ENCODE results near the gene PIK3R5.

PIK3R5 gene

DNA sequence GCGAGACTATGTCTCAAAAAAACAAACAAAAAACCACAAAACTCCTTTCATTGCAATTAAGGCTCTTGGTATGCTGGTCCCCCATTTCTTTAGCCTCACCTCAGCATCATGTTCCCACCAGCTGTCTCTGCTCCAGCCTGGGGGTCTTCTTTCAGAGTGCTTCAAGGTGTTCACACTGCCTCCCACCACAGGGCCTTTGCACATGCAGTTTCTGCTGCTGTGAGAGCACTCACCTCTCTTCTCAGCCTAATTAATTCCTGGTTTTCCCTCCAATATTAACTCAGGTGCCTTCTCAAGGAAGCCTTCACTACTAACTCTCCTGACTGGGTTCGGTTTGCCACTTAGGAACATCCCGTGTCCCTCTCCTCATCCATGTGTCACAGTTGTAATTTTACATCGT is 82.2 kb downstream of the PIK3R5 start:
- TF ChIP-seq GATA3 (IDR thresholded peaks at IDR 0.05; ENCODE audit: low read depth, low read length), result no peak
- no peak for TF ChIP-seq GATA2 (IDR thresholded peaks at IDR 0.05; ENCODE audit: low read depth, low read length)

DNA sequence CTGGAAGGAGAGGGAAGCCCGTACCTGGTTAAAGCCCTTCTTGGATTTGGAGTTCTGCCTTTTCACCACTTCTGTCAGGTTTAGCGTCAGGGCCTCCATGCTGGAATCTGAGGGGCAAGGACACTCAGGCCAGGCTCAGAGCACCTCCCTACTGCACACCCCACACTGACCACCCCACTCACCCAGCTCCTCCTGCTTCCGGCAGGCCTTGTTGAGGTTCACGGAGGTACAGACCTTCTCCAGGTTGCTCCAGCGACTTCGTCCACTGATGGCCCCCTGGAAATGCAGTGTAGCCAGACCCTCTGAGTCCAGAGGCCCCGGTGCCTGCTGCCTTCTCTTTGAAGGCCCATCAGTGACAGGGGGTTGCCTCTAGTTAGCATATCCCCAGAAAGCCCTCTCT is 83.9 kb downstream of the PIK3R5 start:
- TF ChIP-seq GATA2 (IDR thresholded peaks at IDR 0.05; ENCODE audit: low read depth, low read length), result no peak
- TF ChIP-seq GATA3 (IDR thresholded peaks at IDR 0.05; ENCODE audit: low read depth, low read length), result no peak

DNA sequence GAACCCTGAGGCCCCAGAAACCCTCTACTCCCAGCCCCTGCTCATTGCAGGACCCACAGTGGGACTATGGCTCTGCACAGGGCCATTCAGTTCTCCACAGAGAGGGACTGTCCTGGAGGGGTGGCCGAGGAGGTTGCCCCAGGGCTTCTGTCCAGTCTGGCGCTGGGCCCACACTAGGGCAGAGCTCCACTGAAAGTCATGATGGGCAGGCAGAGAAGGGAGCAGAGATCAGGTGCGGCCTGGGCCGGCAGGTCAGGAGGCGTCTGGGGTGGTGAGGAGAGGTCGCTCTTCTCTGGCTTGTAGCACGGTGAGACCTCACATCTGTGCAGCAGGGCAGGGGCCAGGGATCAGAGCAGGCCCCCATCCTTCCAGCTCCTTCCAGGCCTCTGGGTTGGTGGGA is 85.0 kb downstream of the PIK3R5 start:
- TF ChIP-seq GATA2 (IDR thresholded peaks at IDR 0.05; ENCODE audit: low read depth, low read length) (no peak), GATA3 (IDR thresholded peaks at IDR 0.05; ENCODE audit: low read depth, low read length) (no peak)

DNA sequence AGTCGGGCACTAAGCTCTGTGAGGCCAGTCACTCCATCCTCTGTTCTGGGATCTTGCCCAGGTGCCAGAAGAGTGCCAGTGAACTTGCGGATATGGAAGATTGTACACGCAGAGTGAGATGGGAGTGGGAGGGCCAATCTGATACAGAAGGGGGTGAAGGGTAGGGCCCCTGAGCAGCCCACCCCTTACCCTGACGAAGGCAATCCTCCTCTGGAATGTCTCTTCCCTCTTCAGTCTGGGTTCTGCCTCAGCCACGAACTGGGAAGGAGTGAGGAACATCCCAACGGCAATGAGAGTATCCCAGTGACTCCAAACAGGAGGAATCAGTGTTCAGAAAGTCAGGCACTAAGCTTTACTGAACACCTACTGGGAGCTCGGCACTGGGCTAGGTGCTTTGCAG is 86.1 kb downstream of the PIK3R5 start:
- TF ChIP-seq GATA3 (IDR thresholded peaks at IDR 0.05; ENCODE audit: low read depth, low read length), result no peak
- TF ChIP-seq GATA2 (IDR thresholded peaks at IDR 0.05; ENCODE audit: low read depth, low read length), result no peak

DNA sequence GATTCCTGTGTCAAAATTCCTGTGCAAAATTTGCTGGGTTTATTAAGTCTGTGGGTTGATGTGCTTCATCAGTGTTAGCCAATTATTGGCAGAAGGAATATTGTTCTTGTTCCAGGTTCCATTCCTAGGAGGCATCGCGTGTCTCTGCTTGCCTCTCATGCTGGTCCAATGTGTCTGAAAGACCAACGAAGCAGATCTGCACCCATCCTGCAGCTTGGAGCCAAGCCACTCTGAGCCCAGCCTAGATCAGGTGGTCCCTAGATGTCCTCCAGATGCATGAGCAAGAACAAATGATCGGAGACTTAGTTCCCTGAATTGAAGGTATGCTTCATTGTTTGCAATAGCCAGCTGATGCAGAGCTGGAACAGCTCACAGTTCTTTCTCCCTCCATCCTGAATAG is 87.5 kb downstream of the PIK3R5 start:
- no peak for TF ChIP-seq GATA2 (IDR thresholded peaks at IDR 0.05; ENCODE audit: low read depth, low read length)
- no peak for TF ChIP-seq GATA3 (IDR thresholded peaks at IDR 0.05; ENCODE audit: low read depth, low read length)

DNA sequence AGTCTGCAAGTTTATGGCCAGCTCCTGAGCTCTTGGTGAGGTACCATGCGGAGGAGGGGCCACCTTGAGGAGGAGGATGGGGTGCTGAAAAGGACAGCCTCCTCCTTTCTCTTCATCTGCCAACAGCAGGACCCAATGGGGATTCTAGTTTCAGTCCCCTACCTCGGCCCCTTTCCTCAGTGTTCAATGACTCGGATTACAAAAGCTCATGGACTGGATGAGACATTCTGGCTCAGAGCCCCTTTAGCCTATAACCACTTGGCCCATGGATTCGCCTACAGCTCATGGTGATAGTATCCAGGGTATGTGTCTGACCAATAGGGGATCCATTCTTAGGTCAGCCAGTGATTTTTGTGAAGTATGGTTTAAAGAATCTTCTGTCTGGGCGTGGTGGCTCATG is 89.5 kb downstream of the PIK3R5 start:
- TF ChIP-seq GATA3 (IDR thresholded peaks at IDR 0.05; ENCODE audit: low read depth, low read length) (no peak), GATA2 (IDR thresholded peaks at IDR 0.05; ENCODE audit: low read depth, low read length) (no peak)

DNA sequence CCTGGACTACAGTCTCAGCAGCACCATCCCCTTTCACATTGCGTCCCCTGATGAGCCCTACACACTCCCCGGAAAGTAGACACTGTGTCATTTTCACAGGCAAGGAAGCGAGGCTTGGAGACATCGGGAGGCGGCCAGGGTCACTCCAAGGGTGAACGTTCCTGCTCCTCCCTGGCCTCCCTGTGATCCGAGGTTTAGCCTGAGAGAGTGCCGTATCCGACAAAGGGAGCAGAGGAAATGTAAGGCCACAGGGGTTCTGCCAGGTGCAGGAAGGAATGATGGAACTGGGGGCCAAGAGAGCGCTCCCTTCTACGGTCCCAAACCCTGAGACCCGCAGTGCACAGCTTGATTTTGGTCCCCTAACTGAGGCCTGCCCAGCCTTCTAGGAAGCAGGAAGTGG is 90.1 kb downstream of the PIK3R5 start:
- TF ChIP-seq GATA3 (IDR thresholded peaks at IDR 0.05; ENCODE audit: low read depth, low read length) (no peak), GATA2 (IDR thresholded peaks at IDR 0.05; ENCODE audit: low read depth, low read length) (no peak)

DNA sequence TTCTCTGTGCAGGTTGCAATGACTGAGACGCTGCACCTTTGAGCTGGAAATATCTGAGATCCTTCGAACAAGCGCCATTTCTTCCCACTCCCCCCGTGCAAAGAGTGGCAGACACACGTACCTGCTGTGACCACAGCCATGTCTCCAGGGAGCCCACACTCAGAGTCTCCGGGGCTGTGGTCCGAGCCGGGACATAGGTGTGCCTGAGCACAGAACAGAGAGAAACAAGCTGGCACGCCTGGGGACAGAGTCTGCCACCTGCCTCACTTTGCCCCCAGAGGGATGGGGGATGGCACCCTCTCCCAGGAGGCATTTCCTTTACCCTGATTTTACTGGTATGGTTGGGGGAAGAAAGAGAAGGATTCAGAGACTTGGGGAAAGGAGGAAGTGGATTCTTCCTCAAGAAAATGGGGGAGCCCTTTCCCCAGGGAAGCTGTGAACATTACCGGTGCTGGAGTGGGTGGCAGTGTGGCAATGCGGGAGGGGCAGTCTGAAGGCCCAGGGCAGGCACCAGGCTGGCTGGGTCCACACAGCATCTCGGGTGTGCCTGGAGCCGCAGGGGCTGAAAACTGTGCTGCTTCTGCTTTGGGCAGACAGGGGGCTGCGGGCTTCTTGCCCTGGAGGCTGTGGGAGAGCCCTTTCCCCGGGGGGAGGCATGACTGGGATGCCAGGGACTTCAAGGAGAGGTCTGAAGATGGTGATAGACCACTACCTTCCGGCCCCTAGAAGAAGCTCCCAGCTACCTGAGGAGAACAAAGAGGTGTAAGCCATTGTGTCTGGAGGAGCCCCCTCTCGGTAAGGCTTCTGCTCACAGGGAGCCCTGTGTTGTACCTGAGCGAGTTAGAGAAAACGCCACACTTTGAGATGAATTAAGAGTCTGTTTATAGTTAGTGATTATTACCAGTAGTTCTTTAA is 91.4 kb downstream of the PIK3R5 start:
- no peak for TF ChIP-seq GATA3 (IDR thresholded peaks at IDR 0.05; ENCODE audit: low read depth, low read length)
- TF ChIP-seq GATA2 (IDR thresholded peaks at IDR 0.05; ENCODE audit: low read depth, low read length), result no peak

DNA sequence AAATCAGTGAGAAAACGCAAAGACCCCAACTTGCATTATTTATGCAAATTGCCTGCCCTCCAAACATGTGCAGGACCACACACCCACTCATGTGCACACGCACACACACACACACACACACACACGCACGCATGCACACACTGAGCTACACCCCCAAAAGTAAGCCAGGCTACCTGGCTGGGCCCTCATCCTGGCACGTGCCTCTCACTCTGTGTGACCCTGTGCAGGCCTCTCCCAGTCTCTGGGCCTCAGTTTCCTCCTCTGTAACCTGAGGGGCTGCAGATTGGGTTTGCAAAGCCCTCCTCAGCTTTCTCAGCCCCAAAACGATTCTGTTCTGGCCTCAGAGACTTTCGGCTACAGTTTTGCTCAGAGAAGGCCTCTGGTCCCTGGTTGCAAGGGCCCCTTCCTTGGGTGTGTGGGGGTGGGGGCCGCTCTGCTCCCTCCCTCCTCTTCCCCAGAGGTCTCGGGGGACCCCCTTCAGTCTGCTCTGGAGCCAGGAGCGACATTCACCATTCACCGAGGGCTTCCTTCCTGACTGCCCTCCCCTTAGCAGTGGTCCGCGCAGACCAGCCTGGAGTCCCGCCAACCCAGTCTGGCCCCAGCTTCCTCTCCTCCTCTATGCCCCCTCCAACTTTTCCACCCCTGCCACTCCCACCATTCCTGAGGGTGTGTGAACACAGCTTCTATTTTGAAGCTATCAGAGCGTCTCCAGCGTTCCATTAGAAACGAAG is 92.6 kb downstream of the PIK3R5 start:
- TF ChIP-seq GATA2 (IDR thresholded peaks at IDR 0.05; ENCODE audit: low read depth, low read length), result no peak
- no peak for TF ChIP-seq GATA3 (IDR thresholded peaks at IDR 0.05; ENCODE audit: low read depth, low read length)

DNA sequence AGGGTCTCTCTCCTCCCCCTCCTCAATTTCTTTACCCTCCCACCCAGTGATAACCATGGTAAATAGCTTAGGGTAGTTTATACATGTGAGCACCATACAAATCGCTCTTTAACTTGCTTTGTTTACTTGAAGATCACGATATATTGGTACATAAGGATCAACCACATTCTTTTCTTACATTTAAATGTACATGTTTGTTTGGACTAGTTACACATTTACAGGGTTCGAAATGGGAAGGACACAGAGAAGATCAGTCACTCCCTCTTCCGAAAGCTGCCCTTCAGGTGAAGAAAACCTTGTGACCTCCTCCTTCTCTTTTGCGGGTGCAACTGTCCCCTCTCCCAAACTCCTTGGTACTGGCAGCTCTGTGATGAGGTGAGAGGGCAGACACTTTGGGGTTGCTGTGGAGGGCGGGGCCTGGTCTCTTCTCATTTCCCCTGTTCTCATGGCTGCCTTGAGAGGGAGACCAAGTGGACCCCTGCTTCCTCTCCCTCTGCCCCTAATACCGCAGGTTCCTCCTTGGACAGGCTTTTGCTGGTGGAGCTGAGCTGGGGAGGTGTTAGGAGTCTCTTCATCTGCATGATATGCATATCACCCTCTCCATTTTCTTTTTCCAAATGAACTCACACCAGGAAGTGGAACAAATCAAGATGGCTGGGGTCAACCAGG is 93.3 kb downstream of the PIK3R5 start:
- TF ChIP-seq GATA3 (IDR thresholded peaks at IDR 0.05; ENCODE audit: low read depth, low read length) (no peak), GATA2 (IDR thresholded peaks at IDR 0.05; ENCODE audit: low read depth, low read length) (no peak)

DNA sequence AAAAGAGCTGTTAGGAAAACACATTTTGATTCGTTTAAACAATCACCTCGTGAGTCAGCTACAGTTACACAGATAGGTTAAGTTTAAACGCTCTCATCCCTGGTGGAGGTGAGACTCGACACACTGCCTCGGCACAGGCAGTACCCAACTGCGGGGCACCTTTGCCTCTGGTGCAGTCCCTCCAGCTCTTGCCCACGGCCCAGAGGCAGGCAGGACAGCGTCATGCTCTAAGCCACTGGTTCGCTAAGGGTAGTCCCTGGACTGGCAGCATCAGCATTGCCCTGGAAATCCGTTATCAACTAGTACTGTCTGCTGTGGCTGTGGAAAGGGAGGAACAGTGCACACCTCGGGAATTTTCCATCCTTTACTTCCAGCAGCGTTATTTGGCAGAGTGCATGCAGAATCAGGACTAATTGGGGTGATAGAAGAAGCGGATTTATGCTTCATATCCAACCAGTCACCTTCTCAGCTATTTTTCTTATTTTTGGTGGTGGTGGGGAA is 94.4 kb downstream of the PIK3R5 start:
- no peak for TF ChIP-seq GATA2 (IDR thresholded peaks at IDR 0.05; ENCODE audit: low read depth, low read length)
- no peak for TF ChIP-seq GATA3 (IDR thresholded peaks at IDR 0.05; ENCODE audit: low read depth, low read length)

DNA sequence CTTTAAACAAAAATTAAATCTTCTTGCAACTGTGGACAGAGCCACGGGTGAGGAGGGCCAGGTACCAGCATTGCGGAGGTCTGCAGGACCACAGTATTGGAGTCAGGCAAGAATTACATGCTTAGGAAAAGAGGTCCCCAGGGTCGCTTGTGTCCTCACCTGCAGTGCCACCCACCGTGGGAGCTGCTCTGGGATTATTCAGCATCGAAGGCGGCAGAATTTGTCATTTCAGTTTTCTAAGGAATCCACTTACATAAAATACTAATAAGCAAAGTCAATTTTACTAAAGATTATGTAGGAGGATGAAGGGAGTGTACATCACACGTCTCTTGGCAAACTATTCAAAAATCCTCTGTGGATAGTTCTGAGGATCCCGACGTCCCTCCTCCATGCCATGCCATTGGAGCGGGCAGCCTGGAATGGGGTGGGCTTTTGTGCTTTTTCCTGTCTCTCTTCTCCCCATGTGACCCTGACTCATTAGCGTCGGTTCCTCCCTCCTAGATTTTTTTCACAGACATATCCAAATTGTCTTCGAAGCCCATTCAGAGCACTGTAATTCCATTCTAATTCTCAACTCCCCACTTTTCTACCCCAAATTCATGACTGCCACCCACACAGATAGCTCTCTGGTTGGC is 95.0 kb downstream of the PIK3R5 start:
- TF ChIP-seq GATA3 (IDR thresholded peaks at IDR 0.05; ENCODE audit: low read depth, low read length), result no peak
- TF ChIP-seq GATA2 (IDR thresholded peaks at IDR 0.05; ENCODE audit: low read depth, low read length), result no peak

DNA sequence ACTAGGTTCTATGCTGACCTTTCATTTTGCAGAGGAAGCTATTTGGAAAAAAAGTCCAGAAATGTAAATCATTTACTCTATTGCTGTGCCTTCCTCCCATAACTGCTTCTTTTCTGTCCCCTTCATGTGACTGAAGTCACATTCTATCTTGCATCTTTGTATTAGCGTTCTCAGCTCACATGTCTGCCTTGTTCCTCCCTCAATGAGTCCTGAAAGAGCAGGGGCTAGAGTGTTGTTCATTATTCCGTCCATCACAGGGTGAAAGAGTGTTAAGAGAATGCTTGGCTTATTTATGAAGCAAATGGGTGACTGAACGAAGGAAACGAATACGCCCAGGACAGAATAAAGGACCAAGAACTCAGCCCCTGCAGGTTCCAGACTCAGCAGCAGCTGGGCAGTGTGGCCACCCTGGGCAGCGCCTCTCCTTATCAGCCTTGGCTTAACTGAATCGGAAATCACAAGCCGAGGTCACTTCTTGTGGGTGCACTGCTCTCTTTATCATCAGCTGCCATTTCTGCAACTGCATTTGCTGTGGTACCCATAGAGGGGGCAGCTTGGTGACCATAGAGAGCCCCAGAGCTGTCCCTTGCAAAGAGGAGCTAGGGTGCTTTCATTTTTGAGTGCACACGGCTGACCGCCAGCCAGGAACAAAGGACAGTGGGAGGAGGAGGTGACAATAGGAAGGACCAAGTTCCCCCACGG is 96.2 kb downstream of the PIK3R5 start:
- TF ChIP-seq GATA3 (IDR thresholded peaks at IDR 0.05; ENCODE audit: low read depth, low read length), result no peak
- TF ChIP-seq GATA2 (IDR thresholded peaks at IDR 0.05; ENCODE audit: low read depth, low read length), result no peak

Data from SH-SY5Y (cell line).